AG04449 (cell line): Measurements from ENCODE around the gene CACNA2D3.

ENCODE experiments used
- CTCF ChIA-PET: fragments of 350-600 bp; formaldehyde crosslinking; extraction: SDS; loops from one replicate; lab custom pipeline; 2021; ENCODE audit warnings: antibody characterized with exemption; lab: Yijun Ruan, JAX
- POLR2A ChIA-PET: fragments of 400-600, 350-600 bp; formaldehyde crosslinking; extraction: SDS; loops from one replicate; lab custom pipeline; 2020; ENCODE audit warnings: antibody characterized with exemption, inconsistent platforms; lab: Yijun Ruan, JAX
- DNase-seq: peaks from one replicate; pipeline ENCODE4 v3.0.0-alpha.2; 2010; ENCODE audit warnings: low read depth, low spot score
- H3K4me3 ChIP-seq: 2 replicates; pipeline ENCODE4 v1.5.1; 2011; ENCODE audit warnings: low read depth, mild to moderate bottlenecking, control low read depth, low read length
- CTCF ChIP-seq: IDR thresholded peaks from one replicate; pipeline ENCODE4 v1.5.1; 2011; ENCODE audit warnings: mild to moderate bottlenecking, moderate library complexity, low read length, control low read depth, inconsistent platforms; ENCODE audit not compliant: insufficient read depth; ENCODE audit errors: missing control alignments

CACNA2D3 gene

DNA sequence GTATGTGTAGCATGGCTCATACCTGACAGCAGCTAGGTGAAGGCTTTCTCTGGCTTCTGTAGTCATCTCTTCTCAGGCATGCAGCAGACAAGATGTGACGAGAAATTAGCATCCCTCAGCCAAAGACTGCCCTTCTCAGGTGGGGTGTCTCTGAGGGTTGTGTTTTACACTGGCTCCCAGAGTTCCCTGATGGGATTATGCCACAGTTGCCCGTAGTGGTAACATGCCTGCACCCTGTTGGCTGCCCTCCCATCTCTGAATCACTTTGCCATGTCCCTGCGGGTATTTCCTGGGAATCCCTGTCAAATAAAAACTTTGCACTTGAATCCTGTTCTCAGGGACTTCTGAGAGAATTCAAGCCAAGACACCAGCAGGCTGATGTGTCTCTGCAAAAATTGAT lies 735.0 kb downstream of the CACNA2D3 start:
- no peak for DNase-seq
- ChIA-PET CTCF (interaction anchor here (1.3 kb wide), 1 partner anchor 862 kb away, joined by 5 read pairs; no protein-coding TSS in a partner anchor), POLR2A (no interaction called here)
- TF ChIP-seq CTCF, result no peak
- no peak overlapping the region for H3K4me3 ChIP-seq

GRCh38 chr3:54858093-54858785 lies 735.9 kb downstream of the CACNA2D3 start:
- ChIA-PET POLR2A (no interaction called here), CTCF (interaction anchor here (0.9 to 3.7 kb wide), 5 partner anchors 10 to 863 kb away, joined by 3 to 13 read pairs (median 4); no protein-coding TSS in a partner anchor)
- H3K4me3 ChIP-seq, result no peak overlapping the region
- TF ChIP-seq CTCF, result no peak
- no peak for DNase-seq

- no peak overlapping the region for H3K4me3 ChIP-seq
- no peak for TF ChIP-seq CTCF
- ChIA-PET CTCF (interaction anchor here (1.4 to 3.7 kb wide), 4 partner anchors 9 to 862 kb away, joined by 4 to 13 read pairs (median 5); no protein-coding TSS in a partner anchor), POLR2A (no interaction called here)
- DNase-seq, result no peak
These were observed 736.8 kb downstream of the CACNA2D3 start for GRCh38 chr3:54859184-54859583.

DNA sequence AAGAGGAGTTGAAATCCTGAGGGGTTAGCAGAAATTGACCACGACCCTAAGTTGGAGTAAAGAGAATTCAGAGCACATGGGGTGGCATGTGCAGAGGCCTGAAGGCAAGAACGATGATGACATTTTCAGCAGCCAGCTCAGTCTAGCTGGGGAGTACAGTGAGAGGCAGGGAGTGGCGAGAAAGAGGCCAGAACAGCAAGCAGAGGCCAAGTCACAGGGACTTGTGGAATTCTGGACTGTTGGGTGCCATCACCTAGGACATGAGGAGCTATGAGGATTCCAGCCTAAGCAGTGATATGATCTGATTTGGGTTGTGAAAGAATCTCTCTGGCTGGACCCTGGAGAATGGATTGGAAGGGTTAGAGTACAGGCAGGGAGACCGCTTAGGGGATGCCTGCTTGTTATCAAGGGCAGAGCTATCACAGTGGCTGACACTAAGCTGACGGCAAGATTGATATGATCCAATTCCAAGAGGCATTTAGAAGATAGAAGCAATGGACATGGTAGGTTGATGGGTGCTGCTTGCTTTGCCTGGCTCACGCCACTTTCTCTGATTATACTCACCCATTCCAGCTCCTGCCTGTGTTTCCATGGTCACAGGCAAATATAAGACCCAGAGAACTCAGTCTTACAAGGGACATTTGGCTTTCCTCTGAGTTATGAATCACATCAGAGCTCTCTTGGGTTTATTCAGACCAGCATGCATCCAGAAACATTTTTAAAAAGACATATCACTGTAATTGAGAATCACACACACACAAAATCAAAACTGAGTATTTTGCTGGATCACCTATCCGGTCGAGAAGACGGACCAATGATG lies 739.1 kb downstream of the CACNA2D3 start:
- TF ChIP-seq CTCF, result no peak
- POLR2A ChIA-PET, result no interaction called here
- CTCF ChIA-PET, result interaction anchor here (1.1 to 3.7 kb wide), 6 partner anchors 8 to 621 kb away, joined by 3 to 13 read pairs (median 4); no protein-coding TSS in a partner anchor
- no peak for DNase-seq
- H3K4me3 ChIP-seq, result no peak overlapping the region

DNA sequence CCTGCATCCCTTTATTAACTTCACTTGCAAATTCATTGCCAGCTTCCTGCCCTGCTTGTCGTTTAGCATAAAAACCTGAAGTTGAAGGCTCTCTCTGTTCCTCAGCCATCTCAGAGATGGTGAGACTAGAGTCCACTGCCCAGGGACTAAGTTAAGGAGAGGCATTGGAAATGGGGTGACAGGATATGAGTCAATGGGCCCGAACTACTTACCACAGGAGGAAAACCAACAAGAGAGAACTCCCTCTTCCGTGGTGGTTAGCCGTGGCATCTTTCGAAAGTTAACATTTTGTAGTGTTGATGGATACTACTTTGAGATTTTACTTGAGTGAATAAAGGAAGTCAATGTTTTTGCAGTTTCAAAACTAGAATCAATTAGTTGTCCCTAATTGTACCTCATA lies 740.2 kb downstream of the CACNA2D3 start:
- no peak overlapping the region for H3K4me3 ChIP-seq
- CTCF ChIA-PET, result interaction anchor here (1.3 to 2.0 kb wide), 2 partner anchors 10 to 620 kb away, joined by 4 to 8 read pairs; no protein-coding TSS in a partner anchor
- no peak for DNase-seq
- POLR2A ChIA-PET, result no interaction called here
- no peak for TF ChIP-seq CTCF

GRCh38 chr3:54863366-54863765 lies 741.0 kb downstream of the CACNA2D3 start:
- no peak for TF ChIP-seq CTCF
- no peak overlapping the region for H3K4me3 ChIP-seq
- CTCF ChIA-PET, result interaction anchor here (0.9 to 1.5 kb wide), 3 partner anchors 9 to 29 kb away, joined by 3 to 5 read pairs (median 4); no protein-coding TSS in a partner anchor
- no peak for DNase-seq
- POLR2A ChIA-PET, result interaction anchor here (0.8 kb wide), 1 partner anchor 9 kb away, joined by 3 read pairs; no protein-coding TSS in a partner anchor
